ENCODE results near the gene STK24. TPM values are rescaled to one million over a fixed set of nuclear protein-coding genes. Genes with fewer than 3 reads are reported as not detected.

The STK24 gene
- total RNA-seq, 1 donor from 2014 or later: 56.2 TPM

DNA sequence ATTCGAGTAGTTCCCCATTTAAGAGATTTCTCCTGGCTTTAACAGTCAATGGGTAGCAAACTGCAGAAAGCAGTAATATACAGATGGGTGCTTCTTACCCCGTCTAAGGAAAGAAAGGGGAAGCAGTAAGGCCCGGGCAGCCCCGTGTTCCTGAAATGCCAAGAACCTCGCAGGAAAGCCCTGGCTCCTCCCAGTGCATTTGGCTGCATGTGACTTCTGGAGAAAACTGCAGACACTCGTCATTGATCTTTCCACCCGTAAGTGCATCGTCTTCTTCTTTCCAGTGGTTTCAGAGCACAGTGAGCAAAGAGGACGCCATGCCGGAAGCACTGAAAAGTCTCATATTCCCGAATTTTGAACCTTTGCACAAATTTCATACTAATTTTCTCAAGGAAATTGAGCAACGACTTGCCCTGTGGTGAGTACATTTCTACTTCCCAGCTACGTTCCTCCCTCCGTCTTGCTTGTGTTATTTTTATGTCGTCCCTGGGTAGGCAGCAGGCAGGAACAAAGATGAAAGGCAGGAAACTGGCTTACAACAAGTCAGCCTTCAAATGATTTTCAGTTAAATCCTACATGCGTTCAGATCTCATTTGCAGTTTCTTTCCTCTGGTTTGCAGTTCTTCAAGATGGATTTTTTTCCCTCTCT, 165.2 kb downstream of the STK24 start:
- DNase-seq (ENCODE audit: low read depth, low spot score): no peak

DNA sequence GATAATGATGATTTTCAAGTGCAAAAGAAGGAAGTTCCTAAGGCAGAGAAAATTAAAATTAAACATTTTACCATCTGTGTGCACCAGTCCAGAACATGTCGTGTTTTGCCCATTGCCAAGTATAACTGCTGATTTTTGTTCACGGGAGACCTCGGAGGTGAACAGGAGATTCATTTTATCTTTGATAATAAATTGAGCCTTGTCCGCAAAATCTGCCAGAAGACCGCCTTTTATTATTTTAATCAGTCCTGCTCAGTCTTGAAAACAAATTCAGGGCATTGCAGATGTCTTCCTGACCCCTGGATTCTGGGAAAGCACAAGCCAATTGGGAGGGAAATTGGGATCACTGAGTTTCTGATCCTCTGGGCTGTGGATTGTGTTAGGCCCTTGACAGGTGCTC, 165.9 kb downstream of the STK24 start:
- no peak for DNase-seq (ENCODE audit: low read depth, low spot score)

DNA sequence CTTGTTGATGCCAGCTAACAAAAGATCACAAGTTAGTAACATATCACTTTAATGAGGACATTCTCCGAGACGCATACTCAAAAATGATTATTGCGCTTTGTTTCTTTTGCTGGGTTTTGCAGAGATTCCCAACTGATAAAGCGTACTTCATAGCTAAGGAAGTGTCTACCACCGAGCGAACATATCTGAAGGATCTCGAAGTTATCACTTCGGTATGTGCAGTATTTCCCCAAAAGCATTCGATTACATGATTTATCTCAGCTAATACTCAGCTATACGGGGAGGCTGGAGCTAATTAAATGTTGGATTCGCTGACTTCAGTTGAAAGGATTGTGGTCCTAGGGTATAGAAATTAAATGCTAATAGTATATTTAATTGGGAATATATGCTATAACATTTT, 166.3 kb downstream of the STK24 start:
- DNase-seq (ENCODE audit: low read depth, low spot score): no peak

DNA sequence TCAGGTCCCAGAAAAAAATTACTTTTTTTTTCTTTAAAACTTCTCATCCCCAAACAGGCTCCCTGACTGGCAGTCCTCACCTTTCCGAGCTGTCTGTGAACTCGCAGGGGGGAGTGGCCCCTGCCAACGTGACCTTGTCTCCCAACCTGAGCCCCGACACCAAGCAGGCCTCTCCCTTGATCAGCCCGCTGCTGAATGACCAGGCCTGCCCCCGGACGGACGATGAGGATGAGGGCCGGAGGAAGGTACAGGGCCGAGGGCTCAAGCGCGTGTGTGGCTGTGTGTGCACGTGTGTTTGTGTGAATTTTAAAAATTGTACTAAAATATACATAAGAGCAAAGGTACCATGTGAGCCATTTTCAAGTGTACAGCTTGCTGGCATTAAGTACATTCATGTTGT, 167.6 kb downstream of the STK24 start:
- no peak for DNase-seq (ENCODE audit: low read depth, low spot score)

DNA sequence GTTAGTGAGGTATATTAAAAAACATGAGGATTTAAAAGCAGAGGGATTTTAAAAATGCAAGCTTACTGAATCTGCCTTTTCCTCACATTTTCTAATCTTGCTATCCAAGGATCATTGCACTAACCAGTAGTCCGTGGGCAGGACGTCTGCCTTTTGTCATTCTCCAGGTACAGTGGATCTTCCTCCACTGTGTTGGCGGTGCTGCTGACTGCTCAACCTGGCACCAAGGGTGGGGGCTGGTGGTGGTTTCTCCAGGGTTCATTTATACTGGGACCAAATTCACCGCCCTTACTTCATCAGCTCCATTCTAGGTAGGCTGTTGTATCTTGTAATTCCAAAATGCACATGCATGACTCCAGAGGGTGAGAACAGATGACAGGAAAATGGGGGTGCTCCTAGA, 169.3 kb downstream of the STK24 start:
- DNase-seq (ENCODE audit: low read depth, low spot score): no peak

DNA sequence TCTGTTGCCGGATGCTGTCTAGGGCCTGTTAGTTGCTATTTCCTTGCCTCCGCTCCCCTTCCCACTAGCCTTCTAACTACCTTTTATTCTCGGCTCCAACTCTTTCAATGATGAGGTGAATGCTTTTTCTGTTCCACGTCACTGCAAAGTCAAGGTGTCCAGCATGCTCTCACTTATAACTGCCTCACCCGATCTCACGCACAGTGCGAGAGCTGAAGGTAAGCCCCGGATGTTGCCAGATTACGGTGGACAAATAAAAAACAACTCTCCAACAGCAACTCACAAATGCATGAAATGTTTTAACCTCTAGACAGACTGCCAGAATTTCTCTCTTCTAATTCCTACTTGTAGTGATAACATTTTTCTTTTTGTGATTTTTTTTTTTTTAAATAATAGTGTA, 169.9 kb downstream of the STK24 start:
- DNase-seq (ENCODE audit: low read depth, low spot score): no peak

DNA sequence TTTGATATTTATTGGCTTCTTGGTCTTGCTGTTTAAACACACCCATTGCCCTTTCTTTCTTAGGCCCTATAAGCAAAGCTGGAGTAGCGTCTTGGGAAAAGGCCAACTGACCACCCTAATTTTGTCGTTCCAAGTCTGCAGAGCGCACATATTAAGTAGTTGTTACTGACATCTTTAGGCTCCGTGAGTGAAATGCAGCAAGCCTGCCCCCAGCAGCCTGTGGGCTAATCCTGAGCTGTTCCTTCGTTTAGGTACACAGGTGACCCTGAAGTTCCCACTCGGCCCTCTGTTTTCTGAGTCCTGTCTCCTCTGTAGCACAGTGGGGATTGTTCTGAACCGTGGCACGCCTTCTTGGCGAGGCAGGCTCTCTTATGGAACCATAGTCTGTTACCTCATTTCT, 170.5 kb downstream of the STK24 start:
- no peak for DNase-seq (ENCODE audit: low read depth, low spot score)

DNA sequence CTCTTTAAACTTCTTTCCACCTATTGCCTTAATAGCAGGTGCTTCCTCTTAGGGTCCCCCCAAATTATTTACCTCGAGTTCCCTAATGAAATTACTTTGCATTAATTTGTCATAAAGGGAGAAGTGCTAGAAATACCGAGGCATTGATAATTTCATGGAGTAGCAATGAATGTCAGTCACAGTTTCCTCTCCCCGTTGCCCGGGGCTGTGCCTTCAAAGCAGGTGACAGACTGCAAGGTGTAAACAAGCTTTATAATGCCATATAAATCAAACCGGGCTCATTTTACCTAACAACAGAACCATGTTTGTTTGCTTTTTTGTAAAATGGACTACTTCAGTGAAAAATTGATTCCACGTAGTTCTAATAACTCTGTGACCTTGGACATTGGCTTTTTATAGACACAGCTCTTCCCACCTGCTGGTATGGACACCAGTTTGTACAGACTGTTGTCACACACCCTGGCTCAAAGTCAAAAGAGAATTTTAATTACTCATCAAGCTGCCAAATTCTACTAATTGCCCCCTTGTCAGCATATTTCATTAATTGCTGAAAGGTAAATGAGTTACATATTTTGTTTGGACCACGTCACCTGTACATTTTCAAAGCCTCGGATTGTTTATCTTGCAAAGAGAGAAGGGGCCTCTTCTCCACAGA, 171.1 kb downstream of the STK24 start:
- DNase-seq (ENCODE audit: low read depth, low spot score): no peak

DNA sequence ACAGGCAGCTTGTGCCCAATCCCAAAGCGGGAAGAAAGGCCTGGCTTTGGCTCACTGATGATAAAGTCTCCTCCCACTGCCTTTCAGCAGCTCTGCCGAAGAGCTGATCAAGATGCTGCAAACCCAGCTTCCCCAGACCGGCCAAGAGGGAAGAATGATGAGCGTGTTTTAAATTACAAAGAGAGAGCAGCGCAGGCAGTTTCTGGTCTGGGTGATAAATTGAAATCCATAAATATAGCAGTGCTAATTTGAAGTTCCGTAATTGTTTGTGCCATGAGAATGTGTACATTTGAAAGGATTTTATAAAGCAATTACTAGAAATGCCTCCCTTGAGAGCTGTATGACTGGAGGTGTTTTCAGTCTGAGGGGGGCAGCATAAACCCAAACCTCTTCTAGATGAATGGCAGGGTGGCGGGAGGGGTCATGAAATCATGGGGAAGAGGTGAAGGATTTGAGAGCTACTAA, 171.8 kb downstream of the STK24 start:
- DNase-seq (ENCODE audit: low read depth, low spot score): no peak

DNA sequence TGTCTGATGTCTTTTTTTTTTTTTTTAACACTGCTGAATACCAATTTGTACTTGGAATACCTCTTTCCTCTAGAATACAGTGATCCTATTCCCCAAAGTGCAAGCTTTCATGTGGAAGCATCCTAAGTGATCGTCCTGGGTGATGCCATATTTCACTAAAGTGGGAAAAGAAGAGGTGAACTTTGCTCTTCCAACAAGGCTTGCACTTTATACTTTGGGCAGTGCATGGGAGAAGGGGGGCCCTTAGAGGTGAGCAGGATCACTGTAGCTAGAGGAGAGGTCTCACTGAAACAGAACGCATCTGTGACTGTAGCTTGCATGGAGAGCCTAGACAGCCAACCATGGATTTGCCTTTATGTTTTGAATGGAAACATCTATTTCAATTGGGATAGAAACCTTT, 173.8 kb downstream of the STK24 start:
- DNase-seq (ENCODE audit: low read depth, low spot score): no peak

DNA sequence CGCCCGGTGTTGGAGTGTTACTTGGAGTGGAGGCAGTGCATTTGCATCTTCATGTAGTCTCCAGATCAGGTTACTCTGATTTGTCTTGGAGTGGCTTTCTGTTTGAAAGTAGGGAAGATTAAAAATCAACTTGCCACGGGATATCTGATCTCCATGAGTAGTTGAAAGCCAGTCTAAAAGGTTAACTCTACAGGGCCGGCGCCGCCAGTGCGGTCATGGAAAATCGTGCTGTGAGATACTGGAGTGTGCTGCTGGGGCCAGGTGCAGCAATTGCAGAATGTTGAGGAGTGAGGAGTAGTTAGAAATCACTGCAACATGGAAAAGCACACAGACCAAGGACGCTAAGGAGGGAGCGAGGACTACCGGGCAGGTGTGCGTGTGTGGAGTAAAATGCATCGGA, 175.0 kb downstream of the STK24 start:
- no peak for DNase-seq (ENCODE audit: low read depth, low spot score)

DNA sequence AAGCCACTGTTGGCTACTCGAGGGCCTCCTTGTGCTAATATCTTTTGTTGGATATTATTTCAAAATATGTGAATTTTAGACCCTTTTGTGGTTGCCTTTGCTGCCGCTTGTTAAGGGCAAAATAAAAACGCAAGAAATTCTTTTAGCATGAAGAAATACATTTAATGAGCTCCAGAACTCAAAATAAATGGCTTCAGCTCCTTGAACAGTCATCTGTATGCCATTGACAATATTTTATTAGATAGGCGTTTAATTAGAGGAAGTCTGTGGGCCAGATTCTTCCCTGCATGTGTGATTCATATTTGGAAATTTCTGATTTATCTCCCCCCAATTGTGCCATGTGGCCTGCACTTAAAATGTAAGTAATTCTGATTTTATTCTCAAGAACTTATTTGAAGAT, 177.2 kb downstream of the STK24 start:
- DNase-seq (ENCODE audit: low read depth, low spot score): no peak

DNA sequence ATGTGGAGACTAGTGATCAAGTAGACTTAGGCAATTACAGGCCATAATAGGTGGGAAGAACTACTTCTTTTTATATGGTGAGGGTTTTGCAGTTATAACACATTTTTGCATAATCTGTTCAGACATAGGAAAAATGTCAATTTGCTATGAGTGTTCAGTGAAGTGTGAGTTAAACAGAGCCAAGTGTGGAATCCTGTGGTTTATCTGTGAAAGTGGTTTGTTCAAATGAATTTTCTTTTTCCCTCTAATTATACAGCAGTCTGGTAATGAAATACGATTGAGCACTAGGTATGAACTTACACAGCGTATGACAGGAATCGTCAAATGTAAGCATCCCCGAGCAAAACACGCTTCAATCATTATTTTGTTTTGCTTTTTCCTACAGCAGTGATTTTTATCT, 178.3 kb downstream of the STK24 start:
- DNase-seq (ENCODE audit: low read depth, low spot score): no peak

DNA sequence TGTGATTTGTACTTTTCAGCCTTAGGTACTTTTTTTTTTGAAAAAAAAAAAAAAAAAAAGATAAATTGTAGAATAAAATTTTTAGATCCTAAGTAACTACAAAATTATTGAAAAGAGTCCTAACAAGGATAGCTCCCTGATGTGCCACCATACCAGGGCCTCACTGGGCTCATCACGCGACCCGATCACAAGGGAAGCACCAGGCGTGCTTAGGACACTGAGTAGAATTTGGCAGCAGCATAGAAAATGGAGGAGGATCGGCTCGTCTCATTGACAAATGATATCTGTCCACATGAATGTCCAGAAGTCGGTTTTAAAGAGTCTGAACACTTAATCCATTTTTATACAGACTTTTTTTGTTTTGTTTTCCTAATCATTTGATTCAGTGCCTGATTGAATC, 179.0 kb downstream of the STK24 start:
- no peak for DNase-seq (ENCODE audit: low read depth, low spot score)

DNA sequence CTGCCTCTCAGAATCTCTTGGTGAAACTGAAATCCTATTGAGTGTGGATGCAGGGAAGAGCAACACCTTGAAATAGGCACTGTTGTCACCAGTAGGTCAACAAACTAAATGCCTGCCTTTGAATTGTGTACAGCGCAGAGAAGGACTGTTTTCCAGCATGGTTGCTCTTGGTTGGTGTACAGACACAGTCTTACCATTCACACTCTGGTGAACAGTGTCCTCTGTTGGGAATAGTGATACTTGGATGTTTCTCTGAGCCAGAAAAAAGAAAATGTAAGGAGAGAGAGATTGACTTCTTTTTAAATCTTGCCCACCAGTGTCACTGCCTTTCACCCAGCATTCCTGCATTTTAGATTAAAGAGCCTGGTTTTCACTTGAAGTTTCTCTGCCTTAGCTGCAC, 179.7 kb downstream of the STK24 start:
- DNase-seq (ENCODE audit: low read depth, low spot score): no peak

DNA sequence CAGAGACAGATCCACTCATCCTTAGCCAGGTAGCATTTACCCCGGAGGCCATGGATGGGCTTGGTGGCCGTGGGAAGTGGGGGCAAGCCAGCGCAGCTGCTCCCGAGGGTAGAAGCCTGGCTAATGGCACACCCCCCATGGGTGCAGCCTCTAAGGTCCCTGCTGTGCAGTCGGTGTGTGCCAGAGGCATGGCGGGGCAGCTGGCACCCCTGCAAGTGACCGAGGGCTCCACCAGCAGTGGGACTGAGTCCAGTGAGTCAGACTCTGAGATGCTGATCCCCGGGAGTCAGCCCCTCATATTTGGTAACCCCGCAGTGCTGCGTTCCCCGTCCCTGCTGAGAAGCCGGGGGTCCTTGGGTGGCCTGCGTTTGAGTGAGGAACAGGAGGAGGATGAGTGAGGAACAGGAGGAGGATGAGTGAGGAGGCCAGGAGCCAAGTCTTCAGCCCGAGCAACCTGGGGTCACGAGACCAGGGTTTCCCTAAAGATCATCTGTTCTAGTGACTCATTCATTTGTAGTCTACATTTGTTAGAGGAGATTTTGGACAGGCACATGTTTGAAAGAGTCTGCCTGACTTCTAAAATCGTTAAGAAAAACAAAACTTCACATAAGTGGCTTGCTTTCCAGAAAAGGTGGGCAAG, 180.7 kb downstream of the STK24 start:
- no peak for DNase-seq (ENCODE audit: low read depth, low spot score)

Other genes with a start within 250 kb of the STK24 start
- 0.07 TPM in 2 replicates for gene SLC15A1, start 175.6 kb upstream of the STK24 start, total RNA-seq

Data from pulmonary artery endothelial cell (primary cell).